Measurements from ENCODE around the gene SLIT2.

The SLIT2 gene, protein sequence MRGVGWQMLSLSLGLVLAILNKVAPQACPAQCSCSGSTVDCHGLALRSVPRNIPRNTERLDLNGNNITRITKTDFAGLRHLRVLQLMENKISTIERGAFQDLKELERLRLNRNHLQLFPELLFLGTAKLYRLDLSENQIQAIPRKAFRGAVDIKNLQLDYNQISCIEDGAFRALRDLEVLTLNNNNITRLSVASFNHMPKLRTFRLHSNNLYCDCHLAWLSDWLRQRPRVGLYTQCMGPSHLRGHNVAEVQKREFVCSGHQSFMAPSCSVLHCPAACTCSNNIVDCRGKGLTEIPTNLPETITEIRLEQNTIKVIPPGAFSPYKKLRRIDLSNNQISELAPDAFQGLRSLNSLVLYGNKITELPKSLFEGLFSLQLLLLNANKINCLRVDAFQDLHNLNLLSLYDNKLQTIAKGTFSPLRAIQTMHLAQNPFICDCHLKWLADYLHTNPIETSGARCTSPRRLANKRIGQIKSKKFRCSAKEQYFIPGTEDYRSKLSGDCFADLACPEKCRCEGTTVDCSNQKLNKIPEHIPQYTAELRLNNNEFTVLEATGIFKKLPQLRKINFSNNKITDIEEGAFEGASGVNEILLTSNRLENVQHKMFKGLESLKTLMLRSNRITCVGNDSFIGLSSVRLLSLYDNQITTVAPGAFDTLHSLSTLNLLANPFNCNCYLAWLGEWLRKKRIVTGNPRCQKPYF (N-terminal part only)

DNA sequence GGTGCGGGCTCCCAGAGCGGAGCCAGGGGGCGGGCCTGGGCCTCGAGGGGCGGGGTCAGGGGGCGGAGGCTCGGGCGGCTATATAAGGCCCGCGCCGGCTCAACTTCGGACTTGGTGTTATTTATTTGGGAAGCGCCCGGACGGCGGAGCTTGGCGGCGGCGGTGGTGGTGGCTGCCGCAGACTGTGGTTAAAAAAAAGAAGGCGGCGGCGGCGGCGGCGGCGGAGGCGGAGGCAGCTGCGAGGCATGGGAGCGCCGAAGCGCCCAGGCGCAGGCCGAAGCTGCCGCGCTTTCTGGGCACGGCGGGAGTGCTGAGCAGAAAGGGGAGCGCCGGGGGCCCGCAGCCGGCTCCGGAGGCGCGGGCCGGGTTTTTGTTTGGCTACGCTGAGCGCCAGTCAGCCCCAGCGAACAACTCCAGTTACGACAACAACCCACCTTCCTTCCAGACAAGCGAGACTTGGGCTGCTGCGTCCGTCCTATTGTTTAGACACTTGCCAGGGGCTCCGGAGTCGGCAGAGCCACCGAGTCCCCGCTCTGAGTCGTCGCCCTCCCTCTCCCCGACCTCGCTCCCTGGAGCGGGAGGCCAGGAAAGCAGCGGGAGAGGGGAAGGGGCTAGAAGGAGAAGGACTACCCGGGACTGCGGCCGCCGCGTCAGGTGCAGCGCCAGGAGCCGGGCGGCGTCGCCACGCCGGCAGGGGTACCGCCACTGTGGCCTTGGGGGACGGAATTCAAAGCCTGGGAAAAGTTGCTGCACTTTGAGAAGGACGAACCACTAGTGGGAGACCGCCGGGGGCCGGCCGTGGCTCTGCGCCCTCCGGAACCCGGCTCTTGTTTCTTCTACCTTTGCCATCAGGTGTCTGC lies at the start of gene SLIT2:
TSS of gene SLIT2 (plus strand) at position 110 of the 860 bp plus-strand sequence. CDS start 1,911 bp downstream, outside the sequence.
- peak; percentile 83 for DNase-seq

DNA sequence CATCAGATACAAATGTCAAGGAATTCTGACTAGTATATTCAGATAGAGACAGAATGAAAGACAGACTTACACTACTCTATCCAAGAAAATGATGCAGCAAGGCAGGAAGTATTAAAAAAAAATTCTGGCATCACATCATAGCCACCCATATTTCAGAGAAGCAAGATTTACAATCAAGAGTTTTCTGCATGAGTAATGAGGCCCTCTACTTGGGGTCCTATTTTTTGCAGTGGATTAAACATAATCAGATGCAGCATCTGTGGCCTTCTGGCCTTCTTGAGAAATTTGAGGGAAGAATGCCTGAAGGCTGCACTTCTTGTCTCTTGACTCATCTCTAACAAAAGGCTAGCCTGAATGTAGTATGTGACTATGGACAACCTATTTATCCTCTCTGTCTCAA lies 48.2 kb upstream of the SLIT2 start:
- DNase-seq, result no peak

DNA sequence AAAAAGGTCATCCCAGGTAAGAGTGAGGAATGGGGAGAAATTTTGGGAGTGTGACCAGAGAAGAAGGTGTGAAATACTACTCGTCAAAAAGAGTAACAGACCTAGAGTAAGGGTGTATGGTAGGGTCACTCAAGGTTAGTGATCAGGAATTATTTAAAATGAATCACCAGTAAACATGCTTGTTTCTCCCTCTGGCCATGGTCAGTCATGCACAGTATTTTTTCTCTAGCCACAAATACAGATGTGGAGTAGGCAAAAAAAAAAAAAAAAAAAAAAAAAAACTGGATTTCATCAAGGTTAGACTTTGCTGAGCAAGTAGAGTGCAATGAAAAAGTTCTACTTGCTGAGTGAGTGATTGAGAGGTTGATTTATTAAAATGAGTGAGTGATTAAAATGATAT lies 34.2 kb upstream of the SLIT2 start:
- no peak for DNase-seq

DNA sequence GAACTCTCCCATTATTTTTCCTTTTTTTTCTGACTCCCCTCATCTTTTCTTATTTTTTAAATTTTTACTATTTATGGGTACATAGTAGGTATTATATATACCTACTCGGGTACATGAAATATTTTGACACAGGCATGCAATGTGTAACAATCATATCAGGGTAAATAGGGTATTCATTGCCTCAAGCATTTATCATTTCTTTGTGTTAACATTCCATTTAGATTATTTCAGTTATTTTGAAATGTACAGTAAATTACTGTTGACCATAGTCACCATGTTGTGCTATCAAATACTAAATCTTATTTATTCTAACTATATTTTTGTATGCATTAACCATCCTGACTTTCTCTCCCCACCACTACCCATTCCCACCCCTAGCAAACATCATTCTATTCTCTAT lies 33.8 kb upstream of the SLIT2 start:
- no peak for DNase-seq

DNA sequence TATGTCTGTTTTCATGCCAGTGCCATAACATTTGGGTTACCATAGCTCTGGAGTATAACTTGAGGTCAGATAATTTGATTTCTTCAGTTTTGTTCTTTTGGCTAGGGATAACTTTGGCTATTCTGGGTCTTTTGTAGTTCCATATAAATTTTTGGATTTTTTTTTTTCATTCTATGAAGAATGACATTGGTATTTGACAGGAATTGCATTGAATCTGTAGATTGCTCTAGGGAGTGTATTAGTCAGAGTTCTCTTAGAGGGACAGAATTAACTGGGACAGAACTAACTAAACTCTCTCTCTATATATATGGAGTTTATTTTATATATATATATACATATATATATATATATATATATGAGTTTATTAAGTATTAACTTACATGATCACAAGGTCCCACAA lies 32.2 kb upstream of the SLIT2 start:
- DNase-seq, result no peak

DNA sequence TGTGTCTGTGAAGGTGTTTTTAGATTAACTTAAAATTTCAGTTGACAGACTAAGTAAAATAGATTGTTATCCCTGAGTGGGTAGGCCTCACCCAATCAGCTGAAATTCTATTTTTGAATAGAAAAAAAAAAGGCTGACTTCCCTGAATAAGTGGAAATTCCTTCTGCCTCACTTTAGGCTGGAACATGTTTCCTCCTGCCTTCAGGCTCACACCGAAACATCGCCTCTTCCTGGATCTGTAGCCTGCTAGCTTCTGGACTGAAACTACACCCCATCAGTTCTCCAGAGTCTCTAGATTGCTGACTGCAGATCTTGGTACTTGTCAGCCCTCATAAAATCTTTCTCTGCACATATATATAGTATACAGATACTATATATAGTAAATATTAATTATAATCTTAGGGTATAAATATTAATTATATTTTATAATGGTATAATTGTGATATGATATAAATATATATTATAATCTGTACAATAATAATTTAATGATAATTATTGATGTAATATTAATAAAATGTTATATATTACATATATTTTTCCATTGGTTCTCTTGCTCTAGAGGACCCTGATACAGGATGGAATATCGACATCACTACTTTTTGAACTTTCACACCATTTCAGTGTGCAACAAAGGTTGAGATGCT lies 13.7 kb upstream of the SLIT2 start:
- DNase-seq, result no peak

DNA sequence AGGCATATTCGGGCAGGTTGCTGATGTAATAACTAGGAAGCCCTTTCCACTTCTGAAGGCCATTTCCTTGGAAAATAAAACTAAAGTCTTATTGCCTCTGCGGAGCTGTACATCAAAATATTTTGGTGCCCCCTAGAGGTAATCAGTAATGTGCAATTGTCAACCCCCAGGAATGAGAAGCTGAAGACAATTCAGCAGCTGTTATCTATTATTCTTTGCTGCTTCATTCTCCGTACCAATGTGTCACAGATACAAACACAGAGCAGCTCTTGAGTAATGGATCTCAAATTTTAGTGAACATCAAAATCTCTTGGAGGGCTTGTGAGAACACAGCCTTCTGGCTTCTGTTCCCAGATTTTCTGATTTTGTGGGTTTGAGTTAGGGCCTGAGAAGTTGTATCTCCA lies 3.5 kb upstream of the SLIT2 start:
- DNase-seq, result peak; percentile 52

DNA sequence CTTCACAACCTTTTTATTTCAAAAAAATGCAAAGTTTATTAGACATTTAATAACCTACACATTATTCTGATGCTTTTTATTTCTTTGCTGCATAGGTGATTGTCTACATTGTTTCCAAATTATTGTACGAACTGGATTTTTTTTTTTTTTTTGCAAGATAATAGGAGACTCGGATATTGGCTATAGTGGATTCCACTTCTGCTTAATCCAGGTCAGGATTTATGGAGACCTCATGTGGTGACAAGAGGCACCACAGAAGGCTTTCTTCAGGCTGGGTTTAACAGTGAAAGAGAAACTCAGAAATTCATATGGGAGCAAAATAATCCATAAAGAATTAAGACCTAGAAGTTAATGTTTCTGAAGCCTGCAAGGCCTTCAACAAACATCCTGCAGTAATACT lies 2.4 kb upstream of the SLIT2 start:
- DNase-seq, result peak; percentile 16

DNA sequence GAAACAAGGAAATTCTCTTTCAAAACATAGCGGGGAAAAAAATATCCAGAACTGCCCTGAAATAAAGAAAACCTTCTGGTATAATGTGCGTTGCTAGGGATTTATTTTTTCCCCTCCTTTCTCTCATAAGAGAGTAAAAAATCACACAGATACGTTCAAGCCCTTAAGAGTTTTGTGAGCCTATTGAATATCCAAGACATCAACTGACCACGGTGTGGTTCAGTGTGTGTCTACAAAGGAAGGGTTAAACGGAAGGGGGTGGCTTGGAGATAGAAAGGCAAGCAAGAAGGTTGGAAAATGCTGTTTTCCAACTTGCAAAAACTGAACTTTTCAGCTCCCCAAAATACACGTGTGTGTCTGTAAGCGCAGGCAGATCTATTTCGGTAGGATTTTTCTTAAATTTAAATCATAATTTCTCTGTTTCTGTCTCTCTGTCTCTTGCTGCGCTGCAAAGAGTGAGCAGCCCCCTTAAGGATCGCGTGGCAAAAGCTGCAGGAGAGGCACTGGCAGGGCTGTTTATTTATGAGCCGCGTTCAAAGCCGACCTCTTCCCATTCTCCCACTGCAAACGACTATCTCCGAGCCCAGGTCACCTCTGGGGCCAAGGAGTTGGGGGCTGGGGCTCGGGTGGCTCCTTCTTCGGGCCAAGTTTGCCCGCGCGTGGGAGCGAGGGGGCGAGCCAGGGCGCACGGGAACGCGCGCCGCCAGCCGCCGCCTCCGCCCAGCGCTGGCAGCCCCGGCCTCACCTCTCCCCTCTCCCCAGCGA lies 492 bp upstream of the SLIT2 start:
- peak; percentile 64 for DNase-seq

DNA sequence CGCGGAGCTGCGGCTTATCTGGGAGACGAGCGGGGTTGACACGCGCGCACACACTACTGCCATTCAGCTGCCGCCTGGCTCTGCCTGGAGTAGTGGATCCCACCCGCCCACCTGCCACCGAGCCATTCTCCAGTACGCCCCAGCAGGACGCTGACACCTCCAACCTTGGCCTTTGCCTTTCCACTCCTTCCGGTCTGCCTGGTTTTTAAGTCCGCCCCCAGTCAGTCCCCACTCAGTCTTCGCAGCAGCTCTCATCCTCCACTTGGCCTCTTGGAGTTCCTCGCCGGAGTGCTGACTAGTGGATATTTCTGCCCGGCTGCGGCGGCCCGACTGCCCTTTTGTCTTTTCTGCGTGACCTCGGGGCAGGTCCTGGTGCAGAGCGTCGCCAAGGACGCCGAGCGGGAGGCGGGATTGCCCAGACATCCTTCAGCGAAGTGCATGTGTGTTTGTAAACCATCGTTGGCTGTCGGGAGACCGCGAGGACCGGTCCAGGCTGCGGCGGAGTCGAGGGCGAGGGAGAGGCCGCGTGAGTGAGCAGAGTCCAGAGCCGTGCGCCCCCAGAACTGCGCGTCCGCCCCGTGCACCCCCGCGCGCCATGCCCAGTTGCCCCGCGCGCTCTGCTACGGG lies 1.1 kb downstream of the SLIT2 start:
- DNase-seq, result peak; percentile 38

DNA sequence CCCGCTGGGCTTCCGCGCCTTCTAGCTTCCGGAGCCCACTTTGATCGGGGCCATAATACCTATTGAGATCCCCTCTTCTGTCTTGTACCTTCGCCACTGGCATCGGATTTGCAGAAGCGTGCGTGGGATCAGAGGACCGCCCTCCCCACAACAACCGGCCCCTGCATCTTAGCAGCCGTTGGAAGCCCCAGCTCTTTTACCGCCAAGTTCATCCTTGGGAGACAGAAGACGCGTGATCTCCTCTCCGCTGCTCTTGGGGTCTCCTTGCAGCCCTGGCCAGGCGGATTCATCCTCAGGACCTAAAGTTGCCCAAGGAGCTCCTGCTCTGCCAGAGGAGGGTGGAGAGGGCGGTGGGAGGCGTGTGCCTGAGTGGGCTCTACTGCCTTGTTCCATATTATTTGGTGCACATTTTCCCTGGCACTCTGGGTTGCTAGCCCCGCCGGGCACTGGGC lies 1.6 kb downstream of the SLIT2 start:
- no peak for DNase-seq

DNA sequence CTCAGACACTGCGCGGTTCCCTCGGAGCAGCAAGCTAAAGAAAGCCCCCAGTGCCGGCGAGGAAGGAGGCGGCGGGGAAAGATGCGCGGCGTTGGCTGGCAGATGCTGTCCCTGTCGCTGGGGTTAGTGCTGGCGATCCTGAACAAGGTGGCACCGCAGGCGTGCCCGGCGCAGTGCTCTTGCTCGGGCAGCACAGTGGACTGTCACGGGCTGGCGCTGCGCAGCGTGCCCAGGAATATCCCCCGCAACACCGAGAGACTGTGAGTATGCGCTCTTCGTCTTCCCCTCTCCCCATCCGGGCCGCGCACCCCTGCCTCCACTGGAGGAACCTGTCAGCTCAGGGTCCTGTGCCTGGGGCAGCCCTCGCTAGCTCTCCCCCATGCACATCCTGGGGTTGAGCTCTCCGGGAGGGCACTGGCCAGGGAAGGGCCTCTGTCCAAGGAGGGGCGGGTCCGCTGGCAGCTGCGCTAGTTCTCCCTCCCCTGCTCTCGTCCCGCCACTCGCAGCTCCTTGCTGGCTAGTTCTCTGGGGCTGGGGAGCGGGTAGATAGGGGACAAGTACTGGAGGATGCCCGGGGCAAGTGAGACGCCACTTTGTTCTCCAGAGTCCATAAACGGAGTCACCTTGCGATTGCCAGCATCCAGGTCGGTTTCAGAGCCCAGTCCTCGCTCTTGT lies 2.2 kb downstream of the SLIT2 start:
- DNase-seq, result no peak

DNA sequence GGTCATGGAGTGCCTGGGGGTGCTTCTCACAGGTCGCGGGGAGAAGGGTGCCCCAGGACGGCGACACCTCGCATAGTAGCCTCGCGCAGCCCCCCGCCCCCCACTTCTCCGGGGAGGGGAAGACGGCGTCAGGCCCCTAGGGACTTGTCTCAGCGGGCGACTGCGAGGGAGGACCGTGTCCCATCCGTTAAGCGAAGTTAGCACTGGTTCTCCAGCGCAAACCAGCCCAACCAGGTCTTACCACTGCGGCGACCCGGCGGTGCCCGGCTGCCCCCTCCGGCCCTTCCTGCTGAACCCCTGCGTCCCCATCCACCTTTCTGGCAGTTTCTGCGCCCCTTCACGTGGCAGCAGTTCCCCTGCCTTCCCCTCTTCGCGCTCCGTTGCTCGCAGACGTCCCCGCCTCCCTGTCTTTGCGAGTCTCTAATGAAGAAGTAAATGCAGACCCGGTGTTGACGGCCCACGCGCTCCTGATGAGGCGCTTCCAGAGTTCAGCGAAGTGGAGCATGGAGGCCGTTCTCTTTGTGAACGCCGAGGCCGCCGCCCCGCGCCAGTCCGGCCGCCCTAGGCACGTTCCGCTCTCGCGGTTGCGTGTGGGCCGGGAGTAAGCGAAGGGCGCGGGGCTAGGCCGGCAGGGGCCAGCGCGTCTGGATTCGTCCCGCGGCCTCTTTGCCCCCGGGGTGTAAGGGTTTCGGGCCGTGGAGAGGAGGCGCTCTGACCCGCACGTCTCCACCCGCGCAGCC lies 3.0 kb downstream of the SLIT2 start:
- no peak for DNase-seq

DNA sequence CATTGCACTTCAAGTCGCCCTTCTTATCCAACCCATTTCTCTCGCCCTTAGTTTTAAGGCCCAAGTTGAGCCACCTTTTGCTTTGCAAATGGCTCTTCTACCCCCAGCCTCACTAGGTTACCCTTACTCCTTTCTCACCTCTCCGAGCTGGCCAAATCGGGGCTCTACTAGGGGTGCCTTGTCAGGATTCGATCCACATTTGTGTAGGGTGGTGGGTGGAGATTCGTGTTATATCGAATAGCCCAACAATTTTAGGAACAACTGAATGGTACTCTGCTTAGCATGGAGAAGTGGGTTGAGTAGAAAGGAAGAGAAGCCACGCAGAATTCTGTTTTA lies 3.5 kb downstream of the SLIT2 start:
- DNase-seq, result no peak

DNA sequence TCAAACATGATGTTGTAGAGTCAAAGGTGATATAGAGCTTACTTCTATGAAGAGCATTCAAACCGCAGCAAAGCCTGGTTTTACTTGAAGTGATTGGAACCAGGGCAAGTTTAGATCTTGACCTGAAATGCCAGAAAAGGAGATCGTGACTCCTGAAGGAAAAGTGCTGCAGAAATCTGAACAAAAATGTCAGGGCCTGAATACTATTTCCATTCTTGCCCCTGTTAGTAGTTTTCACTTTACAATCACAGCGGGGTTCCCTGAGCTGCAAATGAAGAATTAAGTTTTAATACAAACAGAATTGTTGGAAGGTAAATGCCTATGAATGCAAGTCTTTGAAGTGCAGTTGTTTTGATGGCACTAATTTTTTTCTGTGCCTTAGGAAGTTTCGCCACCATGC lies 4.1 kb downstream of the SLIT2 start:
- DNase-seq, result no peak

DNA sequence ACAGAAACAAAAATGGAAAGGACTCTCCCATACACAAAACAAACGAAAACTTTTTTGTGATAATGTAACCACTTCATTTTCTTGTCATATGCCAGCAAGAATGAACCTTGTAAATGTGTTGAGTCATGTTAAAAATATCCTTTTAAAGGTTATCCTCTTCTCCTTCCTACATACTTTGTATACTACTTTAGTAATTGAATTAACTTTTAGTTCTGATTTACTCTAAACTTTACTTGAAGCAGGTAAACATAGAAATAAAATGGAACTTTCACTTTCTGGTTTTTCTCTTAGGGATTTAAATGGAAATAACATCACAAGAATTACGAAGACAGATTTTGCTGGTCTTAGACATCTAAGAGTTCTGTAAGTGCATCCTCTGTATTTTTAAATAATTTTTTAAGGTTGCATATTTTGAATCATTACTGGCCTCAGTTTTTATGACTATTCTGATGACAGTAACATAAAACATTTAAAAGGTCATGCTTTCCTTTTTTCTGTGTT lies 4.7 kb downstream of the SLIT2 start:
- DNase-seq, result no peak

DNA sequence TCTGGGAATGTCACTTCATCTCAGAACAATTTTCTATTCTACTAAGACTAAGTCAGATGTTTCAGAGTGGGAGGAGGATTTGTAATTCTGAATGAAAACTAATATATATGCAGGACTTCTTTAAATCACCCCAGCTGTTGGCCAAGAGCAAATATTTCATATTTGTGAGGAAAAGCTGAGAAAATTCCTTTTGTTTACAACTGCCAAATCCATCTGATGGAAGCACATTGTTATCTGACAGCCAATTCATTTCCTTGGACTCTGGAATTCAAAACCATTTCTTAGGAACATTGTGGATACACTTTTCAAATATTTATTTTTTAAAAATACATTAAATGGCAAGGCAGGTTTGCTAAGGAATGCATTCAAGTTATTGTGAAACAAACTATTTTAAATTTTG lies 8.0 kb downstream of the SLIT2 start:
- no peak for DNase-seq

DNA sequence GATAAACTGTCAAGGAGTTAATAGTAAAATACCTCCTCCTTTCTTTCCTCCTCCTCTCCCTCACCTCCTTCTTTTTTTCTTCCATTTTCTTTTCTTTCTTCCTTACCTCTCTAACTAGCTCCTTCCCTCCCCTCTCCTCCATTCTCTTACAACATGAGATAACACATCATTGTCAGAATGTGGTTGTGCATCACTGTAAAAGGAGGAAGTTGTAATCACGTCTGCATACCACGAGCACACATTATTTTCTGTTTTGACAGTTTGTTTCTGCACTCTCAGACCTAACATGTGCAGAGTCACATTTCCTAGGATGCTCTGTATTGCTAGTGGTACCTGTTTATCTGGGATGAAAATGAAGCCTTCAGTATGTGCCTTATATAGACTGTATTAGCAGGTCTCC lies 9.1 kb downstream of the SLIT2 start:
- no peak for DNase-seq

DNA sequence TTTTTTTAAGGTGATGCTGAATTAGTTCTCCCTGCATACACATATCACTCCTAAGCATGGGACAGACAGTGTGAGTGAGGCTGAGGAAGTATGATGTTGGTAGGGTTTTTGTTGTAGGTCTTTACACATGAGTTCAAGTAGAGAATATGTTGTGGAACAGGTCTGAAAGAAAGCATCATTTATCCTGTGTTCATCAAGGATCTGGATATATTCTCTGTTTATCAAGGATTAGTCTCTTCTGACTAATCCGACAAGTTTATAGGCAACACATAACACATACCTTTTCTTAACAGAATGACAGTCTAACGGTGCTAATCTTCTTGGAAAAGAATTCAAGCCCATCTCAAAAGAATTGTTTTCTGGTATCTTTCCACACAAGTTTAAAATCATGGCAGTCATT lies 10.5 kb downstream of the SLIT2 start:
- DNase-seq, result no peak

DNA sequence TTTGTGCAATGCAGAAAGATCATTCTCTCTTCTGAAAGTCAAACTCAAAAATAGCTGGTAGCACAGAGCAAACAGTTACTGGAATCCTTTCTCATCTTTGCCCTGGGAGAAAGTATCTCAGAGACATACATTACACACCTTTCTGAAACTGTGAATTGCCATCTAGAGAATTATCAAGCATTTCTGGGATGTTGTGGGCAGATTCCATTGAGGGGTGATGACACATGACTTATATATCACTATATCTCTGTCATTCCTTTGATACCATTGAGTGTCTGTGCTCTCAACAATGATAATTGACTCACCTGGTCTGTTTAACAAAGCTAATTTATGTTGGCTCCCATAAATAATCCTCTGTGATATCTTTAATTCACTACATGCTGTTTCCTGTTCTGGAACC lies 13.0 kb downstream of the SLIT2 start:
- no peak for DNase-seq

Data from NCI-H2227 treated with DMSO at 0.1 percent for 48 hours (cell line).